PC-9 (cell line): ENCODE measurements around the gene CACNA1I.

Experiments used
- EZH2 ChIP-seq: fragments of 200-600 bp; sonication (generic); IDR thresholded peaks from 2 replicates; pipeline ENCODE4 v1.8.0; 2017; ENCODE audit warnings: antibody characterized with exemption, low read depth
- TF ChIP-seq, protein P1 (sequence below): fragments of 200-600 bp; sonication (generic); conservative IDR thresholded peaks from 2 replicates; pipeline ENCODE4 v1.6.1; 2017; ENCODE audit warnings: mixed run types, antibody characterized with exemption, mild to moderate bottlenecking, moderate library complexity

DNA sequence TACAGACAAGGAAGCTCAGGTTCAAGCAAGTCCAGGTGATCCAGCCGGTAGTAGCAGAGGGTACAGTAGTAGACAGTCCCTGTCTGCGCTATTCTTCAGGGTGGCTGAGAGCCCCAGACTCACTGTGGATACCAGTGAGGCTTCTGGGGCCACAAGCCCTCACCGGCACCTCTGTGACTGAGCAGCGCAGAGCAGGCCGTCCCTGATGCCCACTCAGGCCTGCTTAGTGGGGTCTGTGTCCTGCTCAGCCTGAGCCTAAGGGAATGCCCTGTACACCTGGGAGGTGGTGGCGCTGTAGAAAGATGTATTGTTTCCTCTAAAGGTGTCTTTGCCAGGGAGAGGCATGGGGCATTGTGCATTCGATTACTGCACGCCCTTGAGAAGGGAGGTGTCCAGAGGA is 143.8 kb downstream of the CACNA1I start:
- TF ChIP-seq, protein P1, sequence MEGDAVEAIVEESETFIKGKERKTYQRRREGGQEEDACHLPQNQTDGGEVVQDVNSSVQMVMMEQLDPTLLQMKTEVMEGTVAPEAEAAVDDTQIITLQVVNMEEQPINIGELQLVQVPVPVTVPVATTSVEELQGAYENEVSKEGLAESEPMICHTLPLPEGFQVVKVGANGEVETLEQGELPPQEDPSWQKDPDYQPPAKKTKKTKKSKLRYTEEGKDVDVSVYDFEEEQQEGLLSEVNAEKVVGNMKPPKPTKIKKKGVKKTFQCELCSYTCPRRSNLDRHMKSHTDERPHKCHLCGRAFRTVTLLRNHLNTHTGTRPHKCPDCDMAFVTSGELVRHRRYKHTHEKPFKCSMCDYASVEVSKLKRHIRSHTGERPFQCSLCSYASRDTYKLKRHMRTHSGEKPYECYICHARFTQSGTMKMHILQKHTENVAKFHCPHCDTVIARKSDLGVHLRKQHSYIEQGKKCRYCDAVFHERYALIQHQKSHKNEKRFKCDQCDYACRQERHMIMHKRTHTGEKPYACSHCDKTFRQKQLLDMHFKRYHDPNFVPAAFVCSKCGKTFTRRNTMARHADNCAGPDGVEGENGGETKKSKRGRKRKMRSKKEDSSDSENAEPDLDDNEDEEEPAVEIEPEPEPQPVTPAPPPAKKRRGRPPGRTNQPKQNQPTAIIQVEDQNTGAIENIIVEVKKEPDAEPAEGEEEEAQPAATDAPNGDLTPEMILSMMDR, result no peak
- no peak for TF ChIP-seq EZH2
